OCI-LY3 (cell line): ENCODE measurements around the gene CNOT2.

Experiments used
- H2AFZ ChIP-seq: fragments of 200-600, 300-600 bp; shearing (Covaris generic); 2 replicates; pipeline ENCODE4 v1.6.0; 2014; ENCODE audit warnings: antibody characterized with exemption, low read depth, low read length
- H3K27ac ChIP-seq: fragments of 200-600, 300-600 bp; sonication (generic); 2 replicates; pipeline ENCODE4 v1.5.1; 2014; ENCODE audit warnings: mild to moderate bottlenecking, low read length, moderate library complexity, mixed read lengths
- H3K27me3 ChIP-seq: fragments of 200-600, 300-600 bp; sonication (generic); 2 replicates; pipeline ENCODE4 v1.6.1; 2014; ENCODE audit warnings: low read depth, low read length, mixed read lengths
- H3K36me3 ChIP-seq: fragments of 200-600, 300-600 bp; sonication (generic); replicated peaks from 2 replicates; pipeline ENCODE3; 2014; ENCODE audit warnings: low read depth, low read length, mixed read lengths
- H3K4me1 ChIP-seq: fragments of 300-600, 200-600 bp; sonication (generic); 2 replicates; pipeline ENCODE4 v1.6.1; 2014; ENCODE audit warnings: low read length, mixed read lengths
- H3K4me2 ChIP-seq: fragments of 200-600, 300-600 bp; sonication (generic); 2 replicates; pipeline ENCODE4 v1.6.1; 2014; ENCODE audit warnings: low read length, mixed read lengths
- H3K4me3 ChIP-seq: fragments of 300-600, 200-600 bp; sonication (generic); 2 replicates; pipeline ENCODE4 v1.5.1; 2014; ENCODE audit warnings: antibody characterized with exemption, mild to moderate bottlenecking, low read length, moderate library complexity
- H3K79me2 ChIP-seq: fragments of 300-600, 200-600 bp; shearing (Covaris generic); 2 replicates; pipeline ENCODE4 v1.6.1; 2014; ENCODE audit warnings: mild to moderate bottlenecking, low read length, mixed read lengths
- H3K9ac ChIP-seq: fragments of 300-600, 200-600 bp; shearing (Covaris generic); 2 replicates; pipeline ENCODE4 v1.6.0; 2014; ENCODE audit warnings: mild to moderate bottlenecking, low read length, moderate library complexity
- H3K9me3 ChIP-seq: fragments of 200-600, 300-600 bp; shearing (Covaris generic); 2 replicates; pipeline ENCODE4 v1.6.1; 2014; ENCODE audit warnings: low read length, mixed read lengths; ENCODE audit not compliant: insufficient read depth
- H4K20me1 ChIP-seq: fragments of 200-600, 300-600 bp; sonication (generic); 2 replicates; pipeline ENCODE4 v1.6.1; 2016; ENCODE audit warnings: low read length, mixed read lengths; ENCODE audit not compliant: insufficient read depth
- EZH2phosphoT487 ChIP-seq: fragments of 200-600 bp; shearing (Covaris generic); IDR thresholded peaks from 2 replicates; pipeline ENCODE4 v1.6.1; 2018; ENCODE audit warnings: antibody characterized with exemption, mixed run types, low read depth
- TF ChIP-seq, protein P1 (sequence below): fragments of 200-600, 300-600 bp; sonication (generic); IDR thresholded peaks from 2 replicates; pipeline ENCODE4 v1.5.1; 2014; ENCODE audit warnings: antibody characterized with exemption, low read length, low read depth

CNOT2 gene

DNA sequence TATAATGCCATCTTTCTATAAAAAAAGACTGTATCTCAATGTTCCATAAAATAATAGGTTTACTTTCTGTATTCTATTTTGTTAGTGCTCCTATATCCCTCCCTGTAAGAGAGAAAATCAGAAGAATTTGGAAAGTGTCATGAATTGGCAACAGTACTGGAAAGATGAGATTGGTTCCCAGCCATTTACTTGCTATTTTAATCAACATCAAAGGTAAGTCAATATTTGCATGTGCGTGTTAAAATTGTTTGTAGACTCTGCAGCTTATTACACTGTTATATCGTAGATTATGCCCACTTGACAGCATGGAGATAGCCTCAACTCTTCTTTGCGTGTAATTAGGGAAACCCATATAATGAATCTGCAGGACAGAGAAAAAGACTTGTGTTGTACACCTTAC lies 156.9 kb downstream of the CNOT2 start:
- TF ChIP-seq, protein P1, sequence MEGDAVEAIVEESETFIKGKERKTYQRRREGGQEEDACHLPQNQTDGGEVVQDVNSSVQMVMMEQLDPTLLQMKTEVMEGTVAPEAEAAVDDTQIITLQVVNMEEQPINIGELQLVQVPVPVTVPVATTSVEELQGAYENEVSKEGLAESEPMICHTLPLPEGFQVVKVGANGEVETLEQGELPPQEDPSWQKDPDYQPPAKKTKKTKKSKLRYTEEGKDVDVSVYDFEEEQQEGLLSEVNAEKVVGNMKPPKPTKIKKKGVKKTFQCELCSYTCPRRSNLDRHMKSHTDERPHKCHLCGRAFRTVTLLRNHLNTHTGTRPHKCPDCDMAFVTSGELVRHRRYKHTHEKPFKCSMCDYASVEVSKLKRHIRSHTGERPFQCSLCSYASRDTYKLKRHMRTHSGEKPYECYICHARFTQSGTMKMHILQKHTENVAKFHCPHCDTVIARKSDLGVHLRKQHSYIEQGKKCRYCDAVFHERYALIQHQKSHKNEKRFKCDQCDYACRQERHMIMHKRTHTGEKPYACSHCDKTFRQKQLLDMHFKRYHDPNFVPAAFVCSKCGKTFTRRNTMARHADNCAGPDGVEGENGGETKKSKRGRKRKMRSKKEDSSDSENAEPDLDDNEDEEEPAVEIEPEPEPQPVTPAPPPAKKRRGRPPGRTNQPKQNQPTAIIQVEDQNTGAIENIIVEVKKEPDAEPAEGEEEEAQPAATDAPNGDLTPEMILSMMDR, result no peak
- no peak for TF ChIP-seq EZH2phosphoT487
- Histone ChIP-seq H3K79me2 (no peaks in the 10 kb centered on the region), H3K4me1 (no peaks in the 10 kb centered on the region), H4K20me1 (no peaks in the 10 kb centered on the region), H3K27me3 (no peaks in the 10 kb centered on the region), H3K4me3 (no peak overlapping the region), H2AFZ (no peak overlapping the region), H3K4me2 (no peak overlapping the region), H3K9ac (no peak overlapping the region), H3K27ac (no peak overlapping the region), H3K9me3 (no peaks in the 10 kb centered on the region), H3K36me3 (peaks cover 2% of the 10 kb centered on the region)

DNA sequence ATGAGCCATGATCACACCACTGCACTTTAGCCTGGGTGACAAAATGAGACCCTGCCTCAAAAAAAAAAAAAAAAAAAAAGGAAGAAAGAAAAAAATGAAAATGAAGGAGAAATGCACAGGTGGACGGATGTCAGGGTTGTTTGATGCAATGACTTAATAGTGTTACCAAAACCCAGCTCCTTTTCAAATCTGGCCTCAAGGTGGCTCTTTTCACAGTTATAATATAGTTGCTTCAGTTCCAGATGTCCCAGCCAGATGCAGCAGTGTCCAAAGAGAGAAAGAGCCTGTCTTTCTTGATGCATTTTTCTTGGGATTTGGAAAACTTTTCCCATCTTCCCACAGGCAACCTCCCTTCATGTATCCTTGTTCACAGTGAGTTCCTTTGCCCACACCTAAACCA lies 159.4 kb downstream of the CNOT2 start:
- H3K4me3 ChIP-seq, result no peak overlapping the region
- H3K79me2 ChIP-seq, result no peaks in the 10 kb centered on the region
- no peaks in the 10 kb centered on the region for H3K9me3 ChIP-seq
- H2AFZ ChIP-seq, result no peak overlapping the region
- peaks cover 2% of the 10 kb centered on the region for H3K36me3 ChIP-seq
- H3K9ac ChIP-seq, result no peak overlapping the region
- no peak overlapping the region for H3K27ac ChIP-seq
- no peaks in the 10 kb centered on the region for H4K20me1 ChIP-seq
- no peaks in the 10 kb centered on the region for H3K4me1 ChIP-seq
- TF ChIP-seq, protein P1, result peak; percentile 39
- TF ChIP-seq EZH2phosphoT487, result no peak
- no peak overlapping the region for H3K4me2 ChIP-seq
- no peaks in the 10 kb centered on the region for H3K27me3 ChIP-seq

DNA sequence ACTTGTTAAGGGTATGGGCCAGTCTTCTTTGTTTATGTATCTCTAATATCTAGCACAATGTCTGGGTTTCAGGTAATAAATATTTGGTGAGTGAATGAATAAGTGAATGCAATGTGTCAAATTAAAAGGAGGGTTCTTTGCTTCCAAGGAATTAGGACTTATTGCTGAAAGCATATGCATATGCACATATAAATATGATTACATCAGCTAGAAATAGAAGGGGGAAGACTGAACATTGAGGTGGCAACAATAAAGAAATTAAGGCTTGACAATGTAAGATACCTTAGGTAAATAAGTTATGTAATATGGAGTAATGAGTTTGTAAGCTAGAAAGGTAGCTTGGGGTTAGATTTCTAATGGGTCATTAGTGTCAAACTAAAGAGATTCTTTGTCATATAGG lies 160.6 kb downstream of the CNOT2 start:
- TF ChIP-seq, protein P1, result no peak
- TF ChIP-seq EZH2phosphoT487, result no peak
- H3K36me3 ChIP-seq, result peaks cover 2% of the 10 kb centered on the region
- H3K4me3 ChIP-seq, result no peak overlapping the region
- no peaks in the 10 kb centered on the region for H3K79me2 ChIP-seq
- H4K20me1 ChIP-seq, result no peaks in the 10 kb centered on the region
- no peak overlapping the region for H3K27ac ChIP-seq
- no peaks in the 10 kb centered on the region for H3K27me3 ChIP-seq
- H3K9ac ChIP-seq, result no peak overlapping the region
- no peak overlapping the region for H3K4me2 ChIP-seq
- no peak overlapping the region for H2AFZ ChIP-seq
- H3K4me1 ChIP-seq, result no peaks in the 10 kb centered on the region
- H3K9me3 ChIP-seq, result no peaks in the 10 kb centered on the region
